Neural progenitor cell (in vitro differentiated cells): ENCODE data around the gene NAA35. TPM values are rescaled to one million over a fixed set of nuclear protein-coding genes. Genes with fewer than 3 reads are reported as not detected.

Source experiments
- DNase-seq: peaks from one replicate; pipeline ENCODE4 v3.0.0-alpha.2; 2016; ENCODE audit warnings: low spot score
- H2AFZ ChIP-seq: fragments of 200-600 bp; sonication (generic); replicated peaks from 2 replicates; pipeline ENCODE4 v1.6.1; 2016; ENCODE audit warnings: antibody characterized with exemption
- H3F3A ChIP-seq: fragments of 200-600 bp; sonication (generic); 2 replicates; pipeline ENCODE4 v1.6.1; 2016; ENCODE audit warnings: antibody characterized with exemption, low read depth
- H3K27ac ChIP-seq: fragments of 200-600 bp; sonication (generic); 2 replicates; pipeline ENCODE4 v1.5.1; 2016; ENCODE audit warnings: mild to moderate bottlenecking
- H3K27me3 ChIP-seq: fragments of 200-600 bp; sonication (generic); 2 replicates; pipeline ENCODE4 v1.6.1; 2016; ENCODE audit warnings: mild to moderate bottlenecking, moderate library complexity
- H3K36me3 ChIP-seq: fragments of 200-600 bp; sonication (generic); 2 replicates; pipeline ENCODE4 v1.5.1; 2016
- H3K4me1 ChIP-seq: fragments of 200-600 bp; sonication (generic); 2 replicates; pipeline ENCODE4 v1.6.1; 2016; ENCODE audit warnings: mixed run types
- H3K4me2 ChIP-seq: fragments of 200-600 bp; sonication (generic); 2 replicates; pipeline ENCODE4 v1.6.1; 2016
- H3K4me3 ChIP-seq: fragments of 200-600 bp; sonication (generic); 2 replicates; pipeline ENCODE4 v1.5.1; 2016
- H3K79me2 ChIP-seq: fragments of 200-600 bp; sonication (generic); 2 replicates; pipeline ENCODE4 v1.6.1; 2016; ENCODE audit warnings: low read depth
- H3K9ac ChIP-seq: fragments of 200-600 bp; sonication (generic); 2 replicates; pipeline ENCODE4 v1.6.1; 2016
- H3K9me3 ChIP-seq: fragments of 200-600 bp; sonication (generic); 2 replicates; pipeline ENCODE4 v1.5.1; 2016; ENCODE audit warnings: low read depth
- H4K20me1 ChIP-seq: fragments of 200-600 bp; sonication (generic); 2 replicates; pipeline ENCODE4 v1.6.1; 2016; ENCODE audit warnings: low read depth
- H3K27ac Mint-ChIP-seq: 3 replicates; pipeline ENCODE4 v1.8.0; 2021; ENCODE audit warnings: mixed read lengths
- H3K27me3 Mint-ChIP-seq: 2 replicates; pipeline ENCODE4 v1.8.0; 2022; ENCODE audit warnings: low read depth, mild to moderate bottlenecking, inconsistent platforms, moderate library complexity, mixed read lengths; ENCODE audit not compliant: insufficient read depth
- H3K36me3 Mint-ChIP-seq: 3 replicates; pipeline ENCODE4 v1.8.0; 2021; ENCODE audit warnings: mixed read lengths
- H3K4me1 Mint-ChIP-seq: 3 replicates; pipeline ENCODE4 v1.8.0; 2021; ENCODE audit warnings: mixed read lengths
- H3K4me3 Mint-ChIP-seq: 3 replicates; pipeline ENCODE4 v1.8.0; 2021; ENCODE audit warnings: mild to moderate bottlenecking, moderate library complexity, mixed read lengths
- H3K9me3 Mint-ChIP-seq: 3 replicates; pipeline ENCODE4 v1.8.0; 2020; ENCODE audit warnings: mixed read lengths
- EZH2 ChIP-seq: fragments of 200-600 bp; sonication (generic); IDR thresholded peaks from 2 replicates; pipeline ENCODE4 v1.6.1; 2017; ENCODE audit warnings: antibody characterized with exemption, mild to moderate bottlenecking, moderate library complexity
- EZH2phosphoT487 ChIP-seq: fragments of 200-600 bp; sonication (generic); IDR thresholded peaks from 2 replicates; pipeline ENCODE4 v1.6.1; 2017; ENCODE audit warnings: antibody characterized with exemption
- total RNA-seq: library from RNA; depleted of rRNA; stranded (reverse); fragments of >200 nt; gene quantifications from 2 replicates; pipeline ENCODE4 v1.2.3, GENCODE V29; 2015; ENCODE audit warnings: low replicate concordance
- TF ChIP-seq, protein P1 (sequence below): fragments of 200-600 bp; sonication (generic); IDR thresholded peaks from 2 replicates; pipeline ENCODE4 v1.5.1; 2017; ENCODE audit warnings: antibody characterized with exemption, mild to moderate bottlenecking

NAA35 gene
- total RNA-seq, 1 donor from 2014 or later, result 60.7 TPM

- no peak for DNase-seq
- Histone ChIP-seq H3K27me3 (no peaks in the 10 kb centered on the region), H3K36me3 (peaks cover 17% of the 10 kb centered on the region), H3K4me3 (no peak overlapping the region), H3F3A (no peaks in the 10 kb centered on the region), H2AFZ (no peak overlapping the region), H3K9ac (no peak overlapping the region), H3K9me3 (no peaks in the 10 kb centered on the region), H3K27ac (no peak overlapping the region), H3K4me1 (no peaks in the 10 kb centered on the region), H3K79me2 (no peaks in the 10 kb centered on the region), H4K20me1 (no peaks in the 10 kb centered on the region), H3K4me2 (no peak overlapping the region)
- H3K27me3 Mint-ChIP-seq, result peaks cover 3% of the 10 kb centered on the region
- H3K36me3 Mint-ChIP-seq, result peaks cover 30% of the 10 kb centered on the region
- TF ChIP-seq EZH2phosphoT487 (no peak), EZH2 (no peak)
- TF ChIP-seq, protein P1, sequence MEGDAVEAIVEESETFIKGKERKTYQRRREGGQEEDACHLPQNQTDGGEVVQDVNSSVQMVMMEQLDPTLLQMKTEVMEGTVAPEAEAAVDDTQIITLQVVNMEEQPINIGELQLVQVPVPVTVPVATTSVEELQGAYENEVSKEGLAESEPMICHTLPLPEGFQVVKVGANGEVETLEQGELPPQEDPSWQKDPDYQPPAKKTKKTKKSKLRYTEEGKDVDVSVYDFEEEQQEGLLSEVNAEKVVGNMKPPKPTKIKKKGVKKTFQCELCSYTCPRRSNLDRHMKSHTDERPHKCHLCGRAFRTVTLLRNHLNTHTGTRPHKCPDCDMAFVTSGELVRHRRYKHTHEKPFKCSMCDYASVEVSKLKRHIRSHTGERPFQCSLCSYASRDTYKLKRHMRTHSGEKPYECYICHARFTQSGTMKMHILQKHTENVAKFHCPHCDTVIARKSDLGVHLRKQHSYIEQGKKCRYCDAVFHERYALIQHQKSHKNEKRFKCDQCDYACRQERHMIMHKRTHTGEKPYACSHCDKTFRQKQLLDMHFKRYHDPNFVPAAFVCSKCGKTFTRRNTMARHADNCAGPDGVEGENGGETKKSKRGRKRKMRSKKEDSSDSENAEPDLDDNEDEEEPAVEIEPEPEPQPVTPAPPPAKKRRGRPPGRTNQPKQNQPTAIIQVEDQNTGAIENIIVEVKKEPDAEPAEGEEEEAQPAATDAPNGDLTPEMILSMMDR, result no peak
- no peaks in the 10 kb centered on the region for H3K9me3 Mint-ChIP-seq
- no peak overlapping the region for H3K4me3 Mint-ChIP-seq
- no peaks in the 10 kb centered on the region for H3K4me1 Mint-ChIP-seq
- no peak overlapping the region for H3K27ac Mint-ChIP-seq
Observed at GRCh38 chr9:85994191-85994590, 53.2 kb downstream of the NAA35 start.

- Histone ChIP-seq H2AFZ (no peak overlapping the region), H3K27ac (no peak overlapping the region), H3K79me2 (no peaks in the 10 kb centered on the region), H3K27me3 (no peaks in the 10 kb centered on the region), H3K36me3 (peaks cover 21% of the 10 kb centered on the region), H3K4me2 (no peak overlapping the region), H3F3A (no peaks in the 10 kb centered on the region), H3K4me3 (no peak overlapping the region), H3K9ac (no peak overlapping the region), H4K20me1 (no peaks in the 10 kb centered on the region), H3K4me1 (no peaks in the 10 kb centered on the region), H3K9me3 (no peaks in the 10 kb centered on the region)
- no peak overlapping the region for H3K27ac Mint-ChIP-seq
- peaks cover 2% of the 10 kb centered on the region for H3K9me3 Mint-ChIP-seq
- H3K27me3 Mint-ChIP-seq, result peaks cover 3% of the 10 kb centered on the region
- H3K4me1 Mint-ChIP-seq, result no peaks in the 10 kb centered on the region
- no peak for DNase-seq
- H3K36me3 Mint-ChIP-seq, result peaks cover 27% of the 10 kb centered on the region
- no peak overlapping the region for H3K4me3 Mint-ChIP-seq
- TF ChIP-seq, protein P1, result no peak
- TF ChIP-seq EZH2 (no peak), EZH2phosphoT487 (no peak)
Observed at GRCh38 chr9:85995097-85995496, 54.2 kb downstream of the NAA35 start.

- TF ChIP-seq EZH2 (no peak), EZH2phosphoT487 (no peak)
- TF ChIP-seq, protein P1, result no peak
- no peaks in the 10 kb centered on the region for H3K4me1 Mint-ChIP-seq
- Histone ChIP-seq H3K4me1 (no peaks in the 10 kb centered on the region), H3K27me3 (no peaks in the 10 kb centered on the region), H3K27ac (no peak overlapping the region), H4K20me1 (no peaks in the 10 kb centered on the region), H2AFZ (no peak overlapping the region), H3K4me2 (no peak overlapping the region), H3K9ac (no peak overlapping the region), H3F3A (no peaks in the 10 kb centered on the region), H3K9me3 (no peaks in the 10 kb centered on the region), H3K4me3 (no peak overlapping the region), H3K36me3 (peaks cover 21% of the 10 kb centered on the region), H3K79me2 (peaks cover under 1% of the 10 kb centered on the region)
- H3K27ac Mint-ChIP-seq, result no peak overlapping the region
- peaks cover 6% of the 10 kb centered on the region for H3K9me3 Mint-ChIP-seq
- H3K27me3 Mint-ChIP-seq, result peaks cover 3% of the 10 kb centered on the region
- no peak overlapping the region for H3K4me3 Mint-ChIP-seq
- peaks cover 31% of the 10 kb centered on the region for H3K36me3 Mint-ChIP-seq
- no peak for DNase-seq
Observed at GRCh38 chr9:85995599-85995998, 54.7 kb downstream of the NAA35 start.
